Epithelial cell of prostate (primary cell): ENCODE results near the gene DIP2C.

Experiments
- DNase-seq: peaks from one replicate; pipeline ENCODE4 v3.0.0-alpha.2; 2011; ENCODE audit warnings: low read depth, low spot score
- H3K27ac ChIP-seq: fragments of 450-650 bp; 2 replicates; pipeline ENCODE4 v1.5.1; 2017; ENCODE audit warnings: mild to moderate bottlenecking

DIP2C gene

GRCh38 chr10:391847-392704, 297.4 kb downstream of the DIP2C start:
- DNase-seq, result no peak
- H3K27ac ChIP-seq, result no peak overlapping the region

GRCh38 chr10:391305-391704, 298.2 kb downstream of the DIP2C start:
- H3K27ac ChIP-seq, result no peak overlapping the region
- no peak for DNase-seq

- no peak for DNase-seq
- H3K27ac ChIP-seq, result no peak overlapping the region
These were observed 298.9 kb downstream of the DIP2C start for GRCh38 chr10:390449-391100.

GRCh38 chr10:389836-390448, 299.5 kb downstream of the DIP2C start:
- DNase-seq, result no peak

GRCh38 chr10:389261-389790, 300.1 kb downstream of the DIP2C start:
- no peak overlapping the region for H3K27ac ChIP-seq
- DNase-seq, result no peak

More at GRCh38 chr10:389836-390448, 299.5 kb downstream of the DIP2C start:
- H3K27ac ChIP-seq, result no peak overlapping the region

GRCh38 chr10:388661-389045, 300.8 kb downstream of the DIP2C start:
- H3K27ac ChIP-seq, result no peak overlapping the region

GRCh38 chr10:387909-388660, 301.4 kb downstream of the DIP2C start:
- no peak overlapping the region for H3K27ac ChIP-seq
- DNase-seq, result no peak

More at GRCh38 chr10:388661-389045, 300.8 kb downstream of the DIP2C start:
- no peak for DNase-seq

GRCh38 chr10:387593-387891, 301.9 kb downstream of the DIP2C start:
- no peak for DNase-seq
- no peak overlapping the region for H3K27ac ChIP-seq

- no peak for DNase-seq
- H3K27ac ChIP-seq, result no peak overlapping the region
These were observed 302.5 kb downstream of the DIP2C start for GRCh38 chr10:386771-387592.

GRCh38 chr10:385571-386300, 303.7 kb downstream of the DIP2C start:
- DNase-seq, result no peak
- no peak overlapping the region for H3K27ac ChIP-seq

- no peak for DNase-seq
- no peak overlapping the region for H3K27ac ChIP-seq
These were observed 304.7 kb downstream of the DIP2C start for GRCh38 chr10:384538-385305.

GRCh38 chr10:383519-383918, 305.9 kb downstream of the DIP2C start:
- no peak overlapping the region for H3K27ac ChIP-seq
- no peak for DNase-seq

GRCh38 chr10:381805-382204, 307.7 kb downstream of the DIP2C start:
- H3K27ac ChIP-seq, result no peak overlapping the region
- DNase-seq, result no peak

GRCh38 chr10:381346-381745, 308.1 kb downstream of the DIP2C start:
- no peak overlapping the region for H3K27ac ChIP-seq
- no peak for DNase-seq

GRCh38 chr10:380313-380940, 309.0 kb downstream of the DIP2C start:
- DNase-seq, result no peak
- no peak overlapping the region for H3K27ac ChIP-seq

- DNase-seq, result no peak
- H3K27ac ChIP-seq, result no peak overlapping the region
These were observed 310.4 kb downstream of the DIP2C start for GRCh38 chr10:378930-379704.
